ENCODE results near the gene NSD1. TPM values are rescaled to one million over a fixed set of nuclear protein-coding genes. Genes with fewer than 3 reads are reported as not detected.

The NSD1 gene
- total and polyA plus RNA-seq, 2 of the 8 experiments (the other 6 are each of a cell fraction or from before 2014, with no cell fraction given), result 22.8 to 168 TPM

- Histone ChIP-seq H3K4me3 (ENCODE audit: extremely low read depth in 1 of 4, insufficient read depth in 2 of 4, low read depth in 3 of 4, low read length in 4 of 4) (no peak overlapping the region), H3K9ac (replicated peaks in 1 of 4; ENCODE audit: extremely low read depth in 1 of 4, low read depth in 3 of 4, low read length in 3 of 4) (no peak overlapping the region), H3K79me1 (ENCODE audit: low read depth, low read length) (peaks cover 6% of the 10 kb centered on the region; the same call in 1 of the 2 replicates), H3K4ac (replicated peaks; ENCODE audit: insufficient read length, low read depth, low read length) (no peak overlapping the region), H2AK5ac (ENCODE audit: low read depth, low read length) (no peak overlapping the region), H3K27me3 (replicated peaks in 1 of 4; ENCODE audit: control insufficient read depth in 3 of 4, extremely low read depth in 1 of 4, insufficient read depth in 3 of 4, low read length in 3 of 4) (no peaks in the 10 kb centered on the region), H2BK5ac (ENCODE audit: low read depth, low read length) (no peak overlapping the region), H3K79me2 (ENCODE audit: control insufficient read depth in 1 of 2, insufficient read depth in 2 of 2, low read length in 2 of 2) (peaks cover 26 to 100% of the 10 kb centered on the region in 2 experiments), H4K8ac (ENCODE audit: extremely low read depth, insufficient read depth, low read length) (no peak overlapping the region), H3K4me2 (ENCODE audit: insufficient read depth in 1 of 2, low read depth in 2 of 2, low read length in 2 of 2) (no peak overlapping the region), H3K18ac (ENCODE audit: extremely low read depth, low read length) (no peak overlapping the region), H3K14ac (ENCODE audit: insufficient read length) (no peak overlapping the region), H2BK20ac (ENCODE audit: low read length) (no peak overlapping the region), H3K56ac (replicated peaks; ENCODE audit: insufficient read length, low read depth, low read length) (no peak overlapping the region), H2AFZ (ENCODE audit: low read length) (no peak overlapping the region), H2BK15ac (ENCODE audit: low read length) (no peak overlapping the region), H4K5ac (ENCODE audit: insufficient read length, low read depth, low read length) (no peak overlapping the region), H3K23me2 (ENCODE audit: low read depth, low read length) (0 out of 2 replicates have a peak, but pooled peaks cover 2% of the 10 kb centered on the region), H4K91ac (replicated peaks; ENCODE audit: insufficient read length, low read length) (no peak overlapping the region), H3K9me3 (ENCODE audit: insufficient read depth in 2 of 2, low read depth in 1 of 2, low read length in 1 of 2) (no peaks in the 10 kb centered on the region), H3K27ac (ENCODE audit: low read depth, low read length) (no peak overlapping the region), H2BK12ac (ENCODE audit: low read depth, low read length) (no peak overlapping the region), H3K23ac (ENCODE audit: insufficient read length) (no peak overlapping the region), H2BK120ac (replicated peaks; ENCODE audit: low read depth, low read length) (no peak overlapping the region), H3K36me3 (ENCODE audit: control insufficient read depth in 2 of 4, insufficient read depth in 4 of 4, low read length in 3 of 4) (peaks cover 6 to 62% (median 25%) of the 10 kb centered on the region in 4 experiments; a peak in 6 of 8 replicates), H4K20me1 (replicated peaks in 1 of 2; ENCODE audit: control insufficient read depth in 1 of 2, insufficient read depth in 2 of 2, low read length in 2 of 2) (peaks cover 17 to 26% of the 10 kb centered on the region in 2 experiments), H3K4me1 (replicated peaks in 1 of 4; ENCODE audit: control insufficient read depth in 3 of 4, insufficient read depth in 4 of 4, low read length in 3 of 4) (peaks cover 0 to 3% (median 0%) of the 10 kb centered on the region in 4 experiments; a peak in 1 of 7 replicates)
- ChIA-PET POLR2A (ENCODE audit: partially characterized antibody) (interaction anchor here (1.6 to 14.2 kb wide), 6 partner anchors 9 to 36 kb away, joined by 3 to 139 read pairs (median 14); partner anchors contain the start of gene NSD1), CTCF (ENCODE audit: partially characterized antibody) (interaction anchor here (0.6 to 2.4 kb wide), 2 partner anchors 29 to 70 kb away, joined by 3 to 9 read pairs; no protein-coding TSS in a partner anchor)
- DNase-seq (ENCODE audit: low read depth in 1 of 2, low spot score in 2 of 2) (no peak), FAIRE-seq (no peak)
- WGBS, 2 experiments (ENCODE audit: extremely low coverage in 1 of 2, insufficient coverage in 1 of 2, insufficient read length in 1 of 2, insufficient replicate concordance in 2 of 2, low coverage in 1 of 2, low lambda C conversion rate in 2 of 2, missing lambda C conversion rate in 1 of 2), result 86% methylated on average over 1 of the region's 1 CpG; no CpG with 5 or more reads in 1 of the 2 experiments
- TF ChIP-seq CREB1 (IDR thresholded peaks at IDR 0.05) (no peak), POLR2A (IDR thresholded peaks at IDR 0.05; ENCODE audit: control extremely low read depth in 1 of 2, low read depth in 2 of 2, low read length in 2 of 2) (peak in 1 of 2 experiments; percentile 5; a peak in 1 of 3 replicates), GABPA (IDR thresholded peaks at IDR 0.05; ENCODE audit: borderline replicate concordance, insufficient read depth, low read length) (no peak), RBBP5 (IDR thresholded peaks at IDR 0.05; ENCODE audit: borderline replicate concordance, low read depth, low read length) (no peak)
These were observed 9.2 kb downstream of the NSD1 start for GRCh38 chr5:177142778-177143177.
